Stimulated activated CD4-positive, alpha-beta T cell treated with anti-CD3 and anti-CD28 coated beads, Interleukin-4, amount 100 ng/mL, for 48 hours (primary cell): Measurements from ENCODE around the gene UTF1.
A peak's percentile ranks its signal among the peaks of the same experiment; 100 is the strongest.

Experiments used
- DNase-seq, 2 donors: peaks; one replicate each; pipeline ENCODE4 v3.0.0-alpha.2; 2020; ENCODE audit warnings: low read depth in 2 of 2

The UTF1 gene

GRCh38 chr10:133247681-133248333 lies 17.8 kb downstream of the UTF1 start:
- no peak for DNase-seq

DNA sequence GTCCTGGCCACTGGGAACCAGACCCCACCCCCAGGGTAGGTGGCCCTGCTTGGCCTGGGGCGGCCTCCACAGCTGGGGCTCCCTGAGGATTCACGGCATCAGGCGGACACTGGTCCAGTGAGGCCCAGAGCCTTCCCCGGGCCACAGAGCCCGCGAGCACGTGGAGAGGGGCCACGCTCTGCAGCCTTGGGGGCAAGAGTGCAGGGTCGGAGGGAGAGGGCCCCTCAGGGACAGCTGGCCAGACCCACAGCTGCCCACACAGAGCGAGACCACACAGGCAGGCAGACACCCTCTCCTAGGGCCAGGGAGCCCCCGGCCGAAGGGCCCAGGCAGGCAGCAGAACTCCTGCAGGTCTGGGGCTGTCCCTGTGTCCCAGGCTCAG lies 18.3 kb downstream of the UTF1 start:
- no peak for DNase-seq

- no peak for DNase-seq
Measured at GRCh38 chr10:133249094-133249780, 19.2 kb downstream of the UTF1 start.

DNA sequence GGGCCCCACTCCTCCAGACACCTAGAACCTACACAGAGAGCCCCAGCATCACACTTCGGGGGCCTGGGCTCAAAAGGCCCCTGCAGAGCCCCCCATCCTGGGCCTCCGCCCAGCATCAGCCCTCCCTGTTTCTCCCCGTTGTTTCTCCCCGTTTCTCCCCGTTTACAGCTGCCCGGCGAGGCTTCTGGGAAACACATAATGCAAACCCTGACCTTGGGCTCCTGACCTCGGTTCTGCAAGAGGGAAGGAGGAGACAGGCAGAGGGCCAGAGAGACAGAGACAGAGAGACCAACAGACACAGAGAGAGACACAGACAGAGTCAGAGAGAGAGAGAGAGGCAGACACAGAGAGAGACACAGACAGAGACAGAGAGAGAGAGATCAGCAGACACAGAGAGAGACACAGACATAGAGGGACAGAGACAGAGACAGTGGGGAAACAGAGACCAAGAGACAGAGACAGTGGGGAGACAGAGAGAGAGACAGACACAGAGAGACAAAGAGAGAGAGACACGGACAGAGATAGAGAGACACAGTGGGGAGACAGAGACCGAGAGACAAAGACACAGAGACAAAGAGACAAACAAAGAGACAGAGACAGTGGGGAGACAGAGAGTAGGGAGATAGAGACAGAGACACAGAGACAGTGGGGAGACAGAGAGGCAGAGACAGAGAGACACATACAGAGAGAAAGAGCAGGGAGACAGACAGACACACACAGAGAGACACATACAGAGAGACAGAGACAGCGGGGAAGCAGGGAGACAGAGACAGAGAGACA lies 20.1 kb downstream of the UTF1 start:
- no peak for DNase-seq

DNA sequence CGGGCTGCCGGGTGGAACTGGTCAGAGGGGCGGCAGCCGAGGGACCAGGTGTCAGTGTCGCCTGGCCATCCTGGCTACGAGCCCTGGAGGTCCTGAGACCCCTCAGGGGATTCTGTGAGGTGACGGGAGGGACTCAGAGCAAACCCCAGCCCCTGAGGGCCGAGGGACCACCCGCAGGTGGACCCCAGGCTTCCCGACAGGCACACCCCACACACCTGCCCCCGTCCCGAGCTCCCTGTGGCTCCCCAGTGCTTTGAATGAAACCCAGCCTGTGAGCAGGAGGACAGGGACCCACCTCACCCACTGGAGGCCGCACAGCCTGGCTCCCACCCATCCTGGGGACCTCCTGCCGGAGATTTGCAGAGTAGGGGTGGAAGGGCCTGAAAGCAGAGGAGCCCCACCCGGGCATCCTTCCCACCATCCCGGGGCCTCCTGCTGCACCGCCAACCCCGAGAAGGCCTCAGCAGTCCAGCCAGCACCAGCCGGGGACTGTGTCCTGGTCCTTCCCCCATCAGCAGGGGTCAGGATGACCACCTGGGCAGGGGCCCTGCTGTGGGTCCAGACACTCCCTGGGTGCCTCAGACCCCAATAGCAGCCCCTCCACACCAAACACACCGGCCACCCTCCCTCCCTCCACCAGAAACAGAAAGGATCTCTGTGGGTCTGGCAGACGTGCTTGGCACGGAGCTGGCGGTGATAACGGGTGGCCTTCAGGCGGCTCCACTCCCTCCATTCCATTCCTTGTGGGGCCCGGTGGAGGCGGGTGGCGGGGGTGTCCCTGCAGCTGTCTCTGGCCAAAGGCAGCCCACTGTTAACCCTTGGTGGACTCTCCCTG lies 21.6 kb downstream of the UTF1 start:
- DNase-seq, result no peak

DNA sequence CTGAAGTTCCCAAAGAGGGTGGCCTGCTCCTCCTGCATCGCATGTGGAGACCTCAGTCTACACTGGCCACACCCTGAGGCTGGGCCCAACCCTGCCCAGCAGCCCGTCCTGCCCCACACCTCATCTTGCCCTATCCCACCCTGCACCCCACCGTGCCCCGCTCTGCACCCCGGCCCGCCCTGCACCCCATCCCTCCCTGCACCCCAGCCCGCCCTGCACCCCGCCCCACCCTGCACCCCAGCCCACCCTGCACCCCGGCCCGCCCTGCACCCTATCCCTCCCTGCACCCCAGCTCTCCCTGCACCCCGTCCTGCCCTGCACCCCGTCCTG lies 22.2 kb downstream of the UTF1 start:
- DNase-seq, result no peak

DNA sequence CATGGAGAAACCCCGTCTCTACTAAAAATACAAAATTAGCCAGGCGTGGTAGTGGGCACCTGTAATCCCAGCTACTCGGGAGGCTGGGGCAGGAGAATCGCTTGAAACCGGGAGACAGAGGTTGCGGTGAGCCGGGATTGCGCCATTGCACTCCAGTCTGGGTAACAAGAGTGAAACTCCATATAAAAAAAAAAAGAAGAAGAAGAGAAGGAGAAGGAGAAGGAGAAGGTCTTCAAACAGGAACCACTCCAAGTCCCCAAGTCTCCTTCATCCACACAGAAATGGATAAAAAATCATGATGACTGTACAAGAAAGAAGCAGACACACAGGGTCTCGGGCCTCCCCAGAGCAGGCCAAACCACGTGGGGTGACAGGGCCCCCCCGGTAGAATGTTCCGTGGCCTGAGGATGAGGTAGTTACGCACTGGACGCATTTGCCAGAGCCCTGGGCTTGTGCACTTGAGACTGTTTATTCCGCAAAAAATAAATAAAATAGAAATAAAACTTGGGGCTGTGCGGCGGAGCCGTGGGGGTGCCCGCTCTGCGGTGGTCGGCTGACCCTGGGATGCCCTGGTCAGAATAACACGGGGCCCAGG lies 23.4 kb downstream of the UTF1 start:
- no peak for DNase-seq

GRCh38 chr10:133254421-133255120 lies 24.6 kb downstream of the UTF1 start:
- DNase-seq, result no peak

DNA sequence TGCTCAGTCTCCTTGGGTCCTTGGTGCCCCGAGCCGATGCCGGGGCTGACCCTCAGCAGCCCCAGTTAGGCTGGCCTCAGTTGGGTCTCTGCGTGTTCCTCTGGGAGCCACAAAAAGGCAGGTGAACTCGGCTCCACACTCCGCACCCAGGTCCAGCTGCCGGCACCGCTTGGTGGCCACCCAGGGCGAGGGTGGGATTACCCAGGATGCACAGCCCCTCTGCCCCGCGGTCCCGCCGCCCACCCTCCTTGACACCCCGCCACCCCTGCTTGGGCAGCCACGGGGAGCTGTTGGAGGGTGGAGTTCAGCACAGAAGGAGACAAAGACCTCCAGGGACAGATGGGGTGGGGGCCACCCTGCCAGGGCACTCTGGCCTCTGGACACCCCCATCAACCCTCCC lies 25.3 kb downstream of the UTF1 start:
- DNase-seq, result no peak

DNA sequence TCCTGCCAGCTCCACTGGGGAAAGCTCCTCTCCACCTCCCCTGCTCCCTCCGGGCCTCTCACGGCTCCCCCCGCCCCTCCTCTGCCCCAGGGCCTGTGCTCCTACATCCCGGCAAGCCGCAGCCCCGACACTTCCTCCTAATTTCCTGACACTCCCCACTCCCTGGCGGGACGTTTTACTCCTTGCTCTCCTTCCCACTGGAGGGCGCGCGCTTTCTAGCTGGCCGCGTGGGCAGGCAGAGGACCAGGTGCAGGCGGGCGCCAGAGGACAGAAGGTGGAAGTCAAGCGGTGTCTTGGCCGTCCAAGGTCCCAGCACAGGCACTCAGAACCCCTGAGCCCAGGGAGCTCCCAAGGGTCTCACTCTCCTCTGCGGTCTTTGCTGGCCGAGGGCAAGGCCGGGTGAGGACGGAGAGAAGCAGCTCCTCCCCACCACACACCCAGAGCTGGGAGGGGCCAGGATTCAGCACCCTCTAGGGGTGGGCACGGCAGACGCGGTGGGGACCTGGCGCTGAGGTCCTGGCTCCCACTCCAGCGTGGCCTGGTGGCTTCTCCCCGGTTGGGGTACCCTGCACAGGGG lies 27.6 kb downstream of the UTF1 start:
- DNase-seq, result no peak

GRCh38 chr10:133258066-133258817 lies 28.2 kb downstream of the UTF1 start:
- no peak for DNase-seq

GRCh38 chr10:133258818-133259601 lies 29.0 kb downstream of the UTF1 start:
- peak; percentile 87 to 89 for DNase-seq

DNA sequence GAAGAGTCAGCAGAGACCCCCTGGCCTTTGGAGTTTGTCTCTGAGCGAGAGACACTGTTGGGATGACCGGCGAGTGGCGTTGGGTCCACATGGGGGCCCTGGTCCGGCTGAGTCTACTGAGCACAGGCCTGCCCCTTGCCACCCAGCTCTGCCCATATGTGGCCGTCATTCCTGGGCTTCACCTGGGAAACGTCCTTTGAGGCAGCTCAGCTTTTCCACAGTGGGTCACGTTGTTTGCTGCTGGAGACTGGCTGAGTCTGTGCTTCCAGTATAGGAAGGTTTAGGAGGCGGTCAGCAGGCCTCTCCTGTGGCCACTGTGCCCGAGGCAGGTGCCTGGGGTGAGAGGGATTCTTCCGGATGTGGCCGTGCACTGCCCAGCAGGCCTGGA lies 29.6 kb downstream of the UTF1 start:
- DNase-seq, result no peak

GRCh38 chr10:133260895-133261725 lies 31.1 kb downstream of the UTF1 start:
- peak; percentile 57 to 65 for DNase-seq

GRCh38 chr10:133261726-133262325 lies 31.8 kb downstream of the UTF1 start:
- DNase-seq, result peak; percentile 78 to 85

DNA sequence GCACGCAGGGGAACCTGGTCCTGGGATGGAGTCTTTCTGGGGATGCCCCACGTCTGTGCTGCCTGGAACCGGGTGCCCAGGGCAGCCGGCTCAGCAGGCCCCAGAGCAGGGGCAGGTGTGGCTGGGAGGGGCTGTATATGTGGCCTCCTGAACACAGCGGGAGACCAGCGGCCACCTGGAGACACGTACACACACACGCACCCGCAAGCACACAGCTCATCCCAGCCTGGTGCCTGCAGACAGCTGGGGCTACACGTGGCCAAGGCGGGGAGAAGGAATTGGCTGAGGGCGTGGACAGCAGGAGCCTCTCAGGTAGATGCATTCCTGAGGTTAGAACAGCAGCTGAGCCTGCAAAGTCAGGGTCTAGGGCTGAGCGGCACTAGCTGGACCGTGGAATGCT lies 32.7 kb downstream of the UTF1 start:
- DNase-seq, result no peak

DNA sequence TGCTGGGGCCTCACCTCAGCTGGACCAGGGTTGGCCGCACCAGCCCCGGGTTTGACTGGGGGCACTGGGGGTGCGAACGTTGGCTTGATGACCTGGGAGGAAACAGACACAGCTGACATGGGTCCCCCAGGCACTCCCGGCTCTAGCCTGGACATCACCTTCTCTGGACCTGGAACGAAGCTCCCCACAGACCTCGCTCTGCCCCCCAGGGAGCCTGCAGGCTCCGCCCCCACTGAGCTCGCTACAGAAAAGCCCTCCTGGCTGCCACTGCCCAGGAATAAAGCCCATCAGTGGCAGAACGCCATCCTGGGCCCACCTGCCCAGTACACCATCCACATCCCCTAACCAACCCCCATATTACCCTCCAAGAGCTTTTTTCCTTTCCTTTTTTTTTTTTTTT lies 33.7 kb downstream of the UTF1 start:
- no peak for DNase-seq

GRCh38 chr10:133264461-133264860 lies 34.4 kb downstream of the UTF1 start:
- DNase-seq, result no peak
